Activated CD4-positive, alpha-beta T cell treated with anti-CD3 and anti-CD28 coated beads, Interleukin-2, amount 10 ng/mL, durations not matched to agents 24 days and 14 days (primary cell): Measurements from ENCODE around the gene LMAN2. TPM values are rescaled to one million over a fixed set of nuclear protein-coding genes. Genes with fewer than 3 reads are reported as not detected.
"Not testable (repeated sequence)": the region's sequence is repeated elsewhere in the genome, so short reads cannot be mapped to it uniquely, and the experiment has no call there.

Experiments used
- DNase-seq: peaks from one replicate; pipeline ENCODE4 v3.0.0; 2022
- H3K27ac Mint-ChIP-seq: one replicate; pipeline ENCODE4 v1.8.0; 2022; ENCODE audit warnings: mild to moderate bottlenecking, mixed read lengths
- H3K27me3 Mint-ChIP-seq: one replicate; pipeline ENCODE4 v1.8.0; 2022; ENCODE audit warnings: mixed read lengths
- H3K36me3 Mint-ChIP-seq: one replicate; pipeline ENCODE4 v1.8.0; 2022; ENCODE audit warnings: low read depth, mild to moderate bottlenecking, mixed read lengths
- H3K4me1 Mint-ChIP-seq: one replicate; pipeline ENCODE4 v1.8.0; 2021; ENCODE audit warnings: mixed read lengths
- H3K4me3 Mint-ChIP-seq: one replicate; pipeline ENCODE4 v1.8.0; 2022; ENCODE audit warnings: mild to moderate bottlenecking, moderate library complexity, mixed read lengths
- H3K9me3 Mint-ChIP-seq: one replicate; pipeline ENCODE4 v1.8.0; 2021; ENCODE audit warnings: mixed read lengths
- intact Hi-C: fragments of 100-400 bp; cut with micrococcal nuclease; formaldehyde crosslinking; loops from one replicate; pipeline ENCODE4 v1.15.1; 2023
- total RNA-seq: library from RNA; stranded (reverse); gene quantifications from 2 replicates; pipeline ENCODE4 v1.2.3, GENCODE V29; 2022

The LMAN2 gene
- total RNA-seq, 1 donor from 2014 or later = 108 TPM

- no peak for DNase-seq
- Mint-ChIP-seq H3K4me3 (peak overlapping the region; percentile 81), H3K27me3 (no peaks in the 10 kb centered on the region), H3K4me1 (peaks cover 58% of the 10 kb centered on the region), H3K9me3 (no peaks in the 10 kb centered on the region), H3K36me3 (peaks cover 29% of the 10 kb centered on the region), H3K27ac (peak overlapping the region; percentile 60)
- intact Hi-C loops = loop anchor here (1.0 to 2.0 kb wide), 3 partner anchors 8 to 62 kb away; partner anchors contain the start of gene GRK6
Observed at GRCh38 chr5:177364159-177364962, 12.9 kb upstream of the LMAN2 start.

DNA sequence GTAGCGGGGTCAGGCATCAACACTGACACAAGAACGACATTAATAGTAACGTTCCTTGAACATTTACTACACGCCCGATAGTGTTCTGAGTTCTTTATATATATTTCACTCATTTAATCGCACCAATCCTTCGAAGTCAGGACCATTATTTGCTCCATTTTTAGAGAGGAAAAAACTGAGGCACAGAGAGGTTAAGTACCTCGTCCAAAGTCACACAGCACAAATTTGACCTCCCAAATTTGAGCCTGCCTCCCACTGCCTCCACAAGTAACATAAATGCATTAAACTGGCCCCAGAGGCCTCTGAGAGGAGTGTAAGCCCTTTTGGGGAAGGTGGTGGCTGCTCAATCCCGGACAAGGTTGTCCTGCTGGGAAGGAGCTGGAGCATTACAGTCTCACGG, 12.1 kb upstream of the LMAN2 start:
- Mint-ChIP-seq H3K9me3 (no peaks in the 10 kb centered on the region), H3K36me3 (peaks cover 21% of the 10 kb centered on the region), H3K27me3 (no peaks in the 10 kb centered on the region), H3K4me1 (peaks cover 59% of the 10 kb centered on the region), H3K4me3 (peak overlapping the region; percentile 81), H3K27ac (peak overlapping the region; percentile 25)
- intact Hi-C loops = loop anchor here (1.0 kb wide), 1 partner anchor 12 kb away; the partner anchor contains the start of gene LMAN2
- no peak for DNase-seq

DNA sequence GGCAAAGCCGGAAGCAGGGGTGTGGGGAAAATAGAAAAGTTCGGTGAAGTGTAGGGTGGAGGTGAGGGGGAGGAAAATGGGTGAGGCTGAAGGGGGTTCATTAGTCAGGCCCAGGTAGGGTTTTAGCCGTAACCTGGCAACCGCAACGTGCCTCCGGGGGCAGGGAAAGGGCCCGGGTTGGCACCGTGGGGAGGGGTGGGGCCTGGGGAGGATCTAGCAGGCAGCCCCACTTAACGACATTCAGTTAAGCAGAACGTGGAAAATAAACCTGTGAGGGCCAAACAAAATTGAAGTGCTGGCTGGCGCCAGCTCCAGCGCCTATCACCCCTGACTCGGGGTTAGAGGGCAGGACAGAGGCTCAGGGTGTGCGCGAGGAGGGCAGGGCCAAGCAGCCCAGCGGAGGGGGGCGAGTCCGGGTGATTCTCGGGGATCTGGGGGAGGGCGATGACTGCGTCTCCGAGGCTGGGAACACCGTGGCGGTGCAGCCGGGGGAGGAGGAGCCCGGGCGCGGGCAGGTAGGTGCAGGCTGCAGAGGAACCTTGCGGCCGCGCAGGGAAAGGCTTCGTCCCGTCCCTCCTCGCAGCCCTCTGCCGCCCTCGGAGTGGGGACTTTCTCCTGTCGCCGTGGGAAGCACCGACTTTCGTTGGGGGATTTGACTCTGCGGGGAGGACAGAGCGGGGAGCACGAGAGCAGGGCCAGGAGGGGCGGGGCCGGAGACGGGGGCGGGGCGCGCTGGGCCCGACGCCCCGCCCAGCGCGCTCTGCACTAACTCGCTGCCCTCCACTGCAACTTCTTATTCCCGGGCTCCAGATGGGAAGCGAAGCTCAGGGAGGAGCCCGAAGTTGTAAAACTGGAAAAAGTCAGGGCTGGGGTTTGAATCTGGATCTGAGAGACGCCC, 11.4 kb upstream of the LMAN2 start:
- Mint-ChIP-seq H3K27me3 (no peaks in the 10 kb centered on the region), H3K36me3 (peaks cover 14% of the 10 kb centered on the region), H3K9me3 (no peaks in the 10 kb centered on the region), H3K27ac (peak overlapping the region; percentile 72), H3K4me1 (peaks cover 59% of the 10 kb centered on the region), H3K4me3 (peak overlapping the region; percentile 81)
- peak; percentile 87 for DNase-seq
- intact Hi-C loops = loop anchor here (1.0 kb wide), 1 partner anchor 12 kb away; the partner anchor contains the start of gene LMAN2

GRCh38 chr5:177362292-177362609, 10.8 kb upstream of the LMAN2 start:
- Mint-ChIP-seq H3K27ac (peak overlapping the region; percentile 72), H3K36me3 (peaks cover 17% of the 10 kb centered on the region), H3K27me3 (no peaks in the 10 kb centered on the region), H3K4me1 (peaks cover 64% of the 10 kb centered on the region), H3K9me3 (no peaks in the 10 kb centered on the region), H3K4me3 (peak overlapping the region; percentile 81)
- intact Hi-C loops = no loop called here
- DNase-seq = no peak

- no peak for DNase-seq
- H3K27ac Mint-ChIP-seq = peak overlapping the region; percentile 72
- no peaks in the 10 kb centered on the region for H3K27me3 Mint-ChIP-seq
- H3K36me3 Mint-ChIP-seq = peaks cover 16% of the 10 kb centered on the region
- intact Hi-C loops = no loop called here
- no peaks in the 10 kb centered on the region for H3K9me3 Mint-ChIP-seq
- H3K4me3 Mint-ChIP-seq = peak overlapping the region; percentile 81
- peaks cover 70% of the 10 kb centered on the region for H3K4me1 Mint-ChIP-seq
Observed at GRCh38 chr5:177361418-177362291, 10.2 kb upstream of the LMAN2 start.

GRCh38 chr5:177360740-177361139, 9.3 kb upstream of the LMAN2 start:
- H3K9me3 Mint-ChIP-seq, intact Hi-C loops, H3K27me3 Mint-ChIP-seq, DNase-seq, H3K27ac Mint-ChIP-seq, H3K4me3 Mint-ChIP-seq: not testable (repeated sequence)
- Mint-ChIP-seq H3K36me3 (peaks cover 12% of the 10 kb centered on the region), H3K4me1 (peaks cover 74% of the 10 kb centered on the region)

DNA sequence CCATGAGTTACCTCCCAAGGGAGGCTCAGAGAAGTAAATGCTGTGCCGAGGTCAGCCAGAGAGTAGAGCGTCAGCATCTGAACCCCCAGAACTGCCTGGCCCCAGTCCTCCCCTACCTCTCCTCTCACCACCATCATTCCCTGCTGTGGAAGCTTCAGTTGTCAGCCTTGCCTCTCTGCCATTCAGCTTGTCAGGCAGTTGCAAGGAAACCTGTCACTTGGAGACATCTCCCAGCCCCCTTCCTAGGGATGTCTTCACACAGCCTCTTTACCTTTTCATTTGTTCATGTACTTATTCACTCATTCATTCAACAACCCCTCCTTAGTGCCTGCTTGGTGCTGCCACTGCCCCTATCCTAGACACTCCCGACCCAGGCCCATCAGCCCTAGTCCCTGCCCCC, 8.4 kb upstream of the LMAN2 start:
- no peaks in the 10 kb centered on the region for H3K9me3 Mint-ChIP-seq

DNA sequence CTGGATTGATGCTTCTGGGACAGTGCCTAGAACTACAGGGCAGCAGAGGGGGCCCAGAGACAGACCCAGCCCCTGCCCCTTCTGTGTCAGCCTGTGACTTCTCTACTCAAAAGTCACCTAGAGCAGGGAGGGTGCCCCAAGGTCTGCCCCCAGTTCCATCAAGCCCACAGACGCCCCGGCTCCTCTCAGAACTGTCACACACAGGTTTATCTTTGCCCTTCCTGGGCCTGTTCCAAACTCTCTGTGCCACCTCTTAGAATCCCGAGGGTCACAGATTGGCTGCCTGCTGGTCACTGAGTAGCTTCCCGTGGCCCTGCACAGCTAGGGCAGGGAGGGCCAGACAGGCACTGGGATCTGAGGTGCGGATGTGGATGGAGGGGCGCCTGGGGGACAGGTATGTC, 8.0 kb upstream of the LMAN2 start:
- peaks cover 75% of the 10 kb centered on the region for H3K4me1 Mint-ChIP-seq
- peak overlapping the region; percentile 84 for H3K4me3 Mint-ChIP-seq
- no peak for DNase-seq
- no peaks in the 10 kb centered on the region for H3K27me3 Mint-ChIP-seq
- peaks cover 8% of the 10 kb centered on the region for H3K36me3 Mint-ChIP-seq
- H3K27ac Mint-ChIP-seq = no peak overlapping the region
- intact Hi-C loops = loop anchor here (10.0 kb wide), 1 partner anchor 825 kb away; the partner anchor contains the start of gene RNF44
- H3K9me3 Mint-ChIP-seq = peaks cover 3% of the 10 kb centered on the region

More for the DNA sequence above, 8.4 kb upstream of the LMAN2 start:
- Mint-ChIP-seq H3K27ac (no peak overlapping the region), H3K36me3 (peaks cover 10% of the 10 kb centered on the region), H3K4me3 (peak overlapping the region; percentile 84), H3K27me3 (no peaks in the 10 kb centered on the region), H3K4me1 (peaks cover 75% of the 10 kb centered on the region)
- intact Hi-C loops = loop anchor here (10.0 kb wide), 1 partner anchor 825 kb away; the partner anchor contains the start of gene RNF44
- DNase-seq = no peak

DNA sequence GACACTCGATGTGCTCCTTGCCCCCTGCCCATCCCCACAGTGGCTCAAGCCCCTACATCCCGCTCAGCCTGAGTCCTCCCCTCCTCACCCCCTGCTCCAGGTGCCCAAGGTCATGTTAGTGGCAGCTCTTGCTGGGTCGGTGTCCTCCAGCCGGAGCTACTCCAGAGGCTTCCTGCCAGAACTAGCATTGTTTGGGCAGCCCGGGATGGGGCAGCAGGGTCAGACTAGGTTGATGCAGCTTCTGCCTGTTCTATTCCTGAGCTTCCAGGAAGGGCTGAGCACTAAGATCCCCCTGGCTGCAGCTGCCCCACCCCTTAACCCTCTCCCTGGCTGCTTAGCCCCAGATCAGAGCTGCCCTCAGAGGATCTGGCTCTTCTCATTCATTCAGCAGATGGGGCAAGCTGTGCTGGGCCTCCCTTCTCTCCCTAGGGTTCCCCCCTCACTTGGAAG, 6.9 kb upstream of the LMAN2 start:
- H3K27me3 Mint-ChIP-seq = no peaks in the 10 kb centered on the region
- intact Hi-C loops = loop anchor here (10.0 kb wide), 1 partner anchor 824 kb away; the partner anchor contains the start of gene RNF44
- peak overlapping the region; percentile 87 for H3K27ac Mint-ChIP-seq
- H3K4me3 Mint-ChIP-seq = peak overlapping the region; percentile 84
- DNase-seq = no peak
- peaks cover 70% of the 10 kb centered on the region for H3K4me1 Mint-ChIP-seq
- peaks cover 8% of the 10 kb centered on the region for H3K36me3 Mint-ChIP-seq
- peaks cover 6% of the 10 kb centered on the region for H3K9me3 Mint-ChIP-seq

DNA sequence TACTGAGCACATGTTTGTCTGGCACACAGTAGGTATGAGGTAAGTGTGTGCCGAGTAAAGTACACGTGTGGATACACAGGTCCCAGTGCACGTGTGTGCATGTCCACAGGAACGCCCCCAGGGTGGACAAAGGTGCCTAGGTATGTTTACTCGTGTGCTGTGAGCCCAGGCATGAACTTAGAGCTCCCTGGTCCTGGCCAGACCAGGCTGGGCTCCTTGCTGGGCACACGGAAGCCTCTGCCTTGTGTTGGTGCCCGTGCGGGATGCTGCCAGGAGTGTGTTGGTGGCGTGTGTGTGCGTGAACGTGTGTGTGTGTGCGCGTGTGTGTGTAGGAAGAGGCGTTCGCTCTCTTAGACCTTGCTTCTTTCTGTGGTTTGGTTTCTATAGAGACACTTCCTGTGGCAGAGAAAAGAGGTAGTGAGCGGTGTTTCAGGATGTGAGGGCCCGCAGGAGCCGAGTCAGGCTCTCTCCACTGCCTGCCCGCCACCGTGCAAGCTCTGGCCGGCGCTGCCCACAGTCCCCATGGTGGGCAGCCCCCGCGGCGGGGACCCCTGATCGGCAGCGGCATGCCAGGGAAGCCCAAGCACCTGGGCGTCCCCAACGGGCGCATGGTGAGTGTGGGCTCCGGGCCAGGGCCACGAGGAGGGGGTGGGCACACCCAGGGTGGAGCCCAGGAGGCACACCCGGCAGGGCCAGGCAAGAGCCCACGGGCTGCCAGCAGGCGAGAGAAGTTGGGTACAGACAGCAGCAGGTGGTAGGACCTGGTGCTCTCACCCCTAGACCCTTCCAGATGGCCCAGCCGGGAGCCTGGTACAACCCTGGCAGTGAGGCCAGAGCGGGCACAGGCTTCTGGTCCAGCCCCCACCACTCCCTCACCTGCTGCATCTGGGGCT, 6.2 kb upstream of the LMAN2 start, which contains the start of gene RGS14:
Gene RGS14, plus strand, starts transcription at position 466 of the 893 bp plus-strand sequence. Its CDS starts 101 bp downstream, at position 567.
- H3K4me3 Mint-ChIP-seq = peak within 1 kb of the TSS; percentile 84
- peaks cover 65% of the 10 kb centered on the region for H3K4me1 Mint-ChIP-seq
- H3K9me3 Mint-ChIP-seq = peaks cover 6% of the 10 kb centered on the region
- H3K27ac Mint-ChIP-seq = peak within 1 kb of the TSS; percentile 97
- peaks cover 8% of the 10 kb centered on the region for H3K36me3 Mint-ChIP-seq
- no peaks in the 10 kb centered on the region for H3K27me3 Mint-ChIP-seq
- peak; percentile 92 for DNase-seq
- intact Hi-C loops = loop anchor here (2.0 to 10.0 kb wide), 2 partner anchors 13 to 823 kb away; partner anchors contain the start of gene RNF44

DNA sequence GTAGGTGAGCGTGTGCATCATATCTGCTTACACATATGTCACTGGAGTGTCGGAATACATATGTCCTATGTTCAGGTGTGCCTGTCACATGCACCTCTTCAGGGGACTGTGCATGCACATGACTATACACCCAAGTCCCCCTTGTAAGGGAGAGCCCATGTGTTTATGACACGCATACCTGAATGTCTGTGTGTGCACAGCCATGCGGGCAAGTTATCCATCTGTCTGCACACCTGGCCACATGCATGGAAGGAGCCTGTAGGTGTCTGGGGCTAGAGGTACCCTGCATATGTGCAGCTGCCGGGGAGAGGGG, 5.6 kb upstream of the LMAN2 start:
- Mint-ChIP-seq H3K27ac (peak overlapping the region; percentile 97), H3K4me3 (peak overlapping the region; percentile 84), H3K36me3 (peaks cover 8% of the 10 kb centered on the region), H3K4me1 (peaks cover 62% of the 10 kb centered on the region), H3K27me3 (no peaks in the 10 kb centered on the region), H3K9me3 (peaks cover 6% of the 10 kb centered on the region)
- intact Hi-C loops = loop anchor here (2.0 to 10.0 kb wide), 2 partner anchors 14 to 822 kb away; partner anchors contain the start of gene RNF44
- no peak for DNase-seq

DNA sequence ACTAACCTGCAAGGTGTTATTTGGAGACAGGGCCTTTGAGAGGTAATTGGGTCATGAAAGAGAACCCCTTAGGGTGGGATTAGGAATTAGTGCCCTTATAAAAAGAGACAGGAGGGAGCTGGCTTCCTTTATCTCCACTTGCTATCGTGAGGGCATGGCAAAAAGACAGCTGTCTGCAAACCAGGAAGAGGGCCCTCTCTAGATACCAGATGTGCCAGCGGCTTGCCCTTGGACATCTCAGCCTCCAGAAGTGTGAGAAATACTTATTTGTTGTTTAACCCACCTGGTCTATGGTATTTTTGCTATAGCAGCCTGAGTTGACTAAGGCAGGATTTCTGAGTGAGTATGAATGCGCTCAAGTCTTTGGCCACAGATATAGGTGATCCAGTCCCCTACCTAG, 5.3 kb upstream of the LMAN2 start:
- peak overlapping the region; percentile 97 for H3K27ac Mint-ChIP-seq
- intact Hi-C loops = loop anchor here (2.0 to 10.0 kb wide), 2 partner anchors 14 to 822 kb away; partner anchors contain the start of gene RNF44
- H3K4me1 Mint-ChIP-seq = peaks cover 61% of the 10 kb centered on the region
- no peaks in the 10 kb centered on the region for H3K27me3 Mint-ChIP-seq
- peaks cover 6% of the 10 kb centered on the region for H3K9me3 Mint-ChIP-seq
- no peak for DNase-seq
- H3K4me3 Mint-ChIP-seq = peak overlapping the region; percentile 84
- H3K36me3 Mint-ChIP-seq = peaks cover 8% of the 10 kb centered on the region
